ENCODE measurements around the gene TOMM6.
A peak's percentile ranks its signal among the peaks of the same experiment; 100 is the strongest.
"Not testable (repeated sequence)": the region's sequence is repeated elsewhere in the genome, so short reads cannot be mapped to it uniquely, and the experiment has no call there.

Gene TOMM6

GRCh38 chr6:41750374-41750773, 37.1 kb upstream of the TOMM6 start:
- H3K27me3 ChIP-seq (ENCODE audit: control insufficient read depth, insufficient read depth, low read length) = no peaks in the 10 kb centered on the region
- H3K36me3 ChIP-seq (ENCODE audit: control insufficient read depth, insufficient read depth, low read length) = no peaks in the 10 kb centered on the region
- H3K9ac ChIP-seq (ENCODE audit: low read length) = no peak overlapping the region
- peaks cover 28% of the 10 kb centered on the region for H3K4me1 ChIP-seq (ENCODE audit: control insufficient read depth, insufficient read depth, low read length)
- no peak overlapping the region for H3K4me3 ChIP-seq (ENCODE audit: low read length)
- H3K9me3 ChIP-seq (ENCODE audit: control insufficient read depth, low read length) = no peaks in the 10 kb centered on the region

GRCh38 chr6:41755895-41756294, 31.6 kb upstream of the TOMM6 start:
- no peaks in the 10 kb centered on the region for H3K36me3 ChIP-seq (ENCODE audit: control insufficient read depth, insufficient read depth, low read length)
- no peaks in the 10 kb centered on the region for H3K27me3 ChIP-seq (ENCODE audit: control insufficient read depth, insufficient read depth, low read length)
- no peak overlapping the region for H3K9ac ChIP-seq (ENCODE audit: low read length)
- no peak overlapping the region for H3K4me3 ChIP-seq (ENCODE audit: low read length)
- peaks cover 35% of the 10 kb centered on the region for H3K4me1 ChIP-seq (ENCODE audit: control insufficient read depth, insufficient read depth, low read length)
- no peaks in the 10 kb centered on the region for H3K9me3 ChIP-seq (ENCODE audit: control insufficient read depth, low read length)

DNA sequence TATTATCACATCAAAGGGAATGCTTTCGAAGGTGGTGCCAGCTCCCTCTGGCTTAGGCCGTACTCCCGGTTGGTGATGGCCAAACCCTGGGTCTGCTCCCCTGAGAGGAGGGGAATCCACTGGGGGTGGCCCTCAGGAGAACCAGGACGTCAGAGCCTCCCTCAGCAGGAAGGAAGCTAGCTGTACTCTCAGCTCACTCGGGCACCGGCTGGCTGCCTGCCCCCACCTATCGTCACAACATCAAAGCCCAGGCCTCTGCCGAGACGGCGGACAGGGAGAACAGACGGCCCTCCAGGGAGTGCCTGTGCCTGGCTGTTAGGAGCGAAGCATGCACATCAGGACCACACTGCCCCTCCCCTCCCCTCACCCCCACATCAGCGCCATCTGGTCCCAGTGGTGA, 31.1 kb upstream of the TOMM6 start:
- Histone ChIP-seq H3K27me3 (ENCODE audit: control insufficient read depth, insufficient read depth, low read length) (no peaks in the 10 kb centered on the region), H3K9ac (ENCODE audit: low read length) (no peak overlapping the region), H3K4me1 (ENCODE audit: control insufficient read depth, insufficient read depth, low read length) (peaks cover 31% of the 10 kb centered on the region), H3K4me3 (ENCODE audit: low read length) (no peak overlapping the region), H3K9me3 (ENCODE audit: control insufficient read depth, low read length) (no peaks in the 10 kb centered on the region), H3K36me3 (ENCODE audit: control insufficient read depth, insufficient read depth, low read length) (no peaks in the 10 kb centered on the region)

DNA sequence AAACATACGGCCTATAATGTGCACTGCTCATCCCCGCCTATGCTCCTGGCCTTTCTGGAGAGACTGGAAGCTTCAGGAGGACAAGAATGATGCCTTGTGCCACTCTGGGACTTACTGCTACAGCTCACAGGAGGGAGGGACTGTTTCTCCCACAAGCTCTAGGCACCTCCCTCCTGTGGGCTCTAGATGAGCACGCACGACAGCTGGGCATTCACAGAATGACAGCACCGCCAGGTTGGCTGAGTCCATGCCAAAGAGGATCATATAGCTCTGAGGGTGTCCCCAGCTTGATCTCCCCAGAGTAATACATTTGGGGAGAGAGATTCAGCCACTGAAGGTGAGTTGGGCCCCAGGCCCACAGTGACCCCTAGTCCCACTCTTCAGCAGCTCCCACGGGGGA, 30.2 kb upstream of the TOMM6 start:
- H3K4me3 ChIP-seq (ENCODE audit: low read length) = no peak overlapping the region
- no peaks in the 10 kb centered on the region for H3K36me3 ChIP-seq (ENCODE audit: control insufficient read depth, insufficient read depth, low read length)
- peaks cover 31% of the 10 kb centered on the region for H3K4me1 ChIP-seq (ENCODE audit: control insufficient read depth, insufficient read depth, low read length)
- no peaks in the 10 kb centered on the region for H3K9me3 ChIP-seq (ENCODE audit: control insufficient read depth, low read length)
- H3K27me3 ChIP-seq (ENCODE audit: control insufficient read depth, insufficient read depth, low read length) = no peaks in the 10 kb centered on the region
- no peak overlapping the region for H3K9ac ChIP-seq (ENCODE audit: low read length)

- H3K9ac ChIP-seq (ENCODE audit: low read length) = no peak overlapping the region
- peaks cover 31% of the 10 kb centered on the region for H3K4me1 ChIP-seq (ENCODE audit: control insufficient read depth, insufficient read depth, low read length)
These were observed 29.4 kb upstream of the TOMM6 start for GRCh38 chr6:41757931-41758640.

DNA sequence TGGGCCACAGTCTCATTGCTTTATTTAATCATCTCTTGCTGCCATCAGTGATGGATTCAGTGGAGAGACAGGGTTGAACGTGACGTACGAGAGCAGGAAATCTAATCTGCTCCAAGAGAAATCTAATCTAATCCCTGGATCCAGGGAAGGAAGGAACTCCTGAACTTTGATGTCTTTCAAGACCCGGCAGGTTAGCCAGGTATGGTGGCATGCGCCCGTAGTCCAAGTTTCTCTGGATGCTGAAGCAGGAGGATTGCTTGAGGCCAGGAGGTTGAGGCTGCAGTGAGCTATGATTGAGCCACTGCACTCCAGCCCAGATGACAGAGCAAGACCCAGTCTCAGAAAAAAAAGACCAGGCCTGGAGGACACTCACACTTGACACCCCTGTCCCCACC, 28.9 kb upstream of the TOMM6 start:
- no peaks in the 10 kb centered on the region for H3K9me3 ChIP-seq (ENCODE audit: control insufficient read depth, low read length)
- H3K4me3 ChIP-seq (ENCODE audit: low read length) = no peak overlapping the region
- H3K27me3 ChIP-seq (ENCODE audit: control insufficient read depth, insufficient read depth, low read length) = no peaks in the 10 kb centered on the region
- no peaks in the 10 kb centered on the region for H3K36me3 ChIP-seq (ENCODE audit: control insufficient read depth, insufficient read depth, low read length)
- H3K9ac ChIP-seq (ENCODE audit: low read length) = no peak overlapping the region
- peaks cover 31% of the 10 kb centered on the region for H3K4me1 ChIP-seq (ENCODE audit: control insufficient read depth, insufficient read depth, low read length)

More at GRCh38 chr6:41757931-41758640, 29.4 kb upstream of the TOMM6 start:
- Histone ChIP-seq H3K9me3 (ENCODE audit: control insufficient read depth, low read length) (no peaks in the 10 kb centered on the region), H3K4me3 (ENCODE audit: low read length) (no peak overlapping the region), H3K27me3 (ENCODE audit: control insufficient read depth, insufficient read depth, low read length) (no peaks in the 10 kb centered on the region), H3K36me3 (ENCODE audit: control insufficient read depth, insufficient read depth, low read length) (no peaks in the 10 kb centered on the region)

DNA sequence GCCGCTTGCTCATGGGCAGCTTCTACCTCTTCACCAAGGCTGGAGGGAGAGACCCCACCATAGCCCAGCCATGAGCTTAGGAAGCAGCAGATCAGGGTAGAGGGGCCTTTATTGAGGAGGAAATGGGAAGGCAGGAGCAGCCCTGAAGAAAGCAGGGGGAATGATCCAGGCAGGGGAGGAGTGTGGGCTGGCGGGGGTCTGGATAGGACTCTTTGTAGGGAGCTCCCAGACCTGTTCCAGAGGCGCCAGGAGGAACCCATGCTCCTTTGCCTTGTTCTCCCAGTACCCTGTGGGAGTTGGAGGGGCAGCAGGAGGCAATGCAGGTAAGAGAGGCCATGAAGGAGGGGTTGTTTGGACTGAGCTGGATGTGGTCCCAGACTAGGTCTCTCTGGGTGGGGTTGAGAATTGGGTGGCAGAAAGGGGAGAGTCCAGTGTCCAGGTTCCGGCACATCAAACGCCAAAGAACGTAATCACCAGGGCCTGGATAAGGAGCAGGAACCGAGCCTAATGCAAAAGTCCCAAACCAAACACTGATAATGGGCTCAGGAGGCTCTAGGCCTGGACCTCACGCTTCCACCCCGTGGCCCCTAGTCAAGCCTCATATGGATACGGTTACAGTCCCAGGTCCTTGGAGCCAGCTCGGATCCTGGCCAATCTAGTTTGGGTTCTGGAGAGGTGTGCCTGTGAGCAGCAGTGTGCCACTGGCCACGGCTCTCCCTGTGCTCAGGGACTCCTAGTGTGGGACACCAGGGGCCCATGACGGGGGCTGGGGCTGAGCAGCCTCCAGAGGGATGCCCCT, 28.2 kb upstream of the TOMM6 start:
- Histone ChIP-seq H3K9me3 (ENCODE audit: control insufficient read depth, low read length) (no peaks in the 10 kb centered on the region), H3K27me3 (ENCODE audit: control insufficient read depth, insufficient read depth, low read length) (no peaks in the 10 kb centered on the region), H3K4me1 (ENCODE audit: control insufficient read depth, insufficient read depth, low read length) (peaks cover 31% of the 10 kb centered on the region), H3K9ac (ENCODE audit: low read length) (no peak overlapping the region), H3K36me3 (ENCODE audit: control insufficient read depth, insufficient read depth, low read length) (no peaks in the 10 kb centered on the region), H3K4me3 (ENCODE audit: low read length) (no peak overlapping the region)

DNA sequence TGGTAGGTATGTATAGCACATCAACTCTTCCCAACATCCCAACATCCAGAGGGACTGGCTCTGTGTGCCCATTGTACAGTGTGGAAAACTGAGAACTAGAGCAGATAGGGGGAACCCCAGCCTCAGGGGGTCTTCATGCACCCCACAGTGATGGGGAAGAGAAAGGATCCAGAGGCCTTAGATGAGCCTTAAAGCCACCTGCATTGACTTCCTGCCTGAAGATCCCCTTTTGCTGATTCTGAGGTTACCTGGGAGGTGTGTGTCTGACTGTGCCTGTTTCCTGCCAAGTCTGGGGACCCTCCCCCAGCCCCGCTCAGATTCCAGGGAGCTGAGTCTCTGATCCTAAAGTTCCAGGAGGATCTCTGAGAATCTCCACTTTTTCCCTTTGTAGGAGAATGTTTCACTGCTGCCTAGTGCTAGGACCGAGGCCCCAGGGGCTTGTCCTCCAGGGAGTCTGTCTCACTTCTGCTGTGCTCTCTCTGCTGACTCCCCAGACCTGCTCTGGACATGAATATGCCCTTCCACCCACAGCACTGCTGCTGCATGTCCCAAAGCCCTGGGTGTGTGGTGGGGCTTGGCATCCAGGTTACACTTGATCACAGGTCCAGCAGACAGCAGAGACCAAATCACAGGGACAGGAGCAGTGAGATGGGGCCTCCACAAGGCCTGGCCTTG, 27.5 kb upstream of the TOMM6 start:
- no peaks in the 10 kb centered on the region for H3K36me3 ChIP-seq (ENCODE audit: control insufficient read depth, insufficient read depth, low read length)
- no peak overlapping the region for H3K4me3 ChIP-seq (ENCODE audit: low read length)
- no peak overlapping the region for H3K9ac ChIP-seq (ENCODE audit: low read length)
- peaks cover 31% of the 10 kb centered on the region for H3K4me1 ChIP-seq (ENCODE audit: control insufficient read depth, insufficient read depth, low read length)
- no peaks in the 10 kb centered on the region for H3K27me3 ChIP-seq (ENCODE audit: control insufficient read depth, insufficient read depth, low read length)
- H3K9me3 ChIP-seq (ENCODE audit: control insufficient read depth, low read length) = no peaks in the 10 kb centered on the region

- Histone ChIP-seq H3K4me1 (ENCODE audit: control insufficient read depth, insufficient read depth, low read length) (peaks cover 45% of the 10 kb centered on the region), H3K9ac (ENCODE audit: low read length) (no peak overlapping the region), H3K4me3 (ENCODE audit: low read length) (no peak overlapping the region)
These were observed 24.0 kb upstream of the TOMM6 start for GRCh38 chr6:41763470-41763869.

DNA sequence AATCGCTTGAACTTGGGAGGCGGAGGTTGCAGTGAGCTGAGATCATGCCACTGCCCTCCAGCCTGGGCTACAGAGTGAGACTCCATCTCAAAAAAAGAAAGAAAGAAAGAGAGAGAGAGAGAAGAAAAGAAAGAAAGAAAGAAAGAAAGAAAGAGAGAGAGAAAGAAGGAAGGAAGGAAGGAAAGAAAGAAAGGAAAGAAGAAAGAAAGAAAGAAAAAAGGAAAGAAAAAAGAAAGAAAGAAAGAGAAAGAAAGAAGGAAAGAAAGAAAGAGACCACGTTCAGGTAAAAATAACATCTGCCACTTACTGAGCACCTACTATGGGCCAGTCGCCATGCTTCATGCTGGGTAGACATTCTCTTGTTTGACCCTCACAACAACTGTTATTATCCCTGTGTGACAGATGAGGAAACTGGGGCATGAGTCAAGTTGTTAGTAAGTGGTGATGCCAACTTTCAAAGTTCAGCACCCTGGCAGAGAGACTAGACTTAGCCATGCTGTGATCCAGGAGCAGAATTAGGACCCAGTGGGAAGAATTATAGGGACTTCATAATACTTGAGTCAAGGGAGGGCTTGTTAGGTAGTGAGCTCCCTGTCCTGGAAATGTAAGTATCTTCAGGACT, 21.3 kb upstream of the TOMM6 start:
- H3K36me3 ChIP-seq (ENCODE audit: control insufficient read depth, insufficient read depth, low read length); H3K27me3 ChIP-seq (ENCODE audit: control insufficient read depth, insufficient read depth, low read length); H3K9me3 ChIP-seq (ENCODE audit: control insufficient read depth, low read length); H3K9ac ChIP-seq (ENCODE audit: low read length); H3K4me3 ChIP-seq (ENCODE audit: low read length): not testable (repeated sequence)
- peaks cover 35% of the 10 kb centered on the region for H3K4me1 ChIP-seq (ENCODE audit: control insufficient read depth, insufficient read depth, low read length)

More at GRCh38 chr6:41763470-41763869, 24.0 kb upstream of the TOMM6 start:
- no peaks in the 10 kb centered on the region for H3K27me3 ChIP-seq (ENCODE audit: control insufficient read depth, insufficient read depth, low read length)
- no peaks in the 10 kb centered on the region for H3K9me3 ChIP-seq (ENCODE audit: control insufficient read depth, low read length)
- H3K36me3 ChIP-seq (ENCODE audit: control insufficient read depth, insufficient read depth, low read length) = no peaks in the 10 kb centered on the region

GRCh38 chr6:41767112-41767833, 20.2 kb upstream of the TOMM6 start:
- peak overlapping the region; percentile 38 for H3K9ac ChIP-seq (ENCODE audit: low read length)
- no peaks in the 10 kb centered on the region for H3K9me3 ChIP-seq (ENCODE audit: control insufficient read depth, low read length)
- H3K36me3 ChIP-seq (ENCODE audit: control insufficient read depth, insufficient read depth, low read length) = peaks cover 5% of the 10 kb centered on the region
- H3K27me3 ChIP-seq (ENCODE audit: control insufficient read depth, insufficient read depth, low read length) = no peaks in the 10 kb centered on the region
- H3K4me3 ChIP-seq (ENCODE audit: low read length) = no peak overlapping the region
- H3K4me1 ChIP-seq (ENCODE audit: control insufficient read depth, insufficient read depth, low read length) = peaks cover 35% of the 10 kb centered on the region
